Lower leg skin (tissue), 3 donors: ENCODE measurements around the gene SLC15A3.

Source experiments
- CTCF ChIP-seq, 3 donors: fragments of 450-650 bp; IDR thresholded peaks; one replicate each; pipeline ENCODE4 v1.5.1; 2016; ENCODE audit warnings: antibody characterized with exemption in 3 of 3, mild to moderate bottlenecking in 3 of 3, moderate library complexity in 2 of 3
- POLR2A ChIP-seq, 2 donors: fragments of 450-650 bp; IDR thresholded peaks; one replicate each; pipeline ENCODE4 v1.6.1; 2016 to 2017; ENCODE audit warnings: antibody characterized with exemption in 2 of 2, mild to moderate bottlenecking in 1 of 2, moderate library complexity in 1 of 2

GRCh38 chr11:60950933-60951605 is 907 bp downstream of the SLC15A3 start:
- TF ChIP-seq POLR2A (IDR thresholded peaks at IDR 0.05), result no peak
- TF ChIP-seq CTCF (IDR thresholded peaks at IDR 0.05), result no peak
